Epidermal melanocyte (primary cell): ENCODE data around the gene ZDHHC22.
A peak's percentile ranks its signal among the peaks of the same experiment; 100 is the strongest.

Experiments used
- DNase-seq: peaks from one replicate; pipeline ENCODE4 v3.0.0; 2011; ENCODE audit warnings: low spot score; ENCODE audit not compliant: insufficient read length

Gene ZDHHC22

DNA sequence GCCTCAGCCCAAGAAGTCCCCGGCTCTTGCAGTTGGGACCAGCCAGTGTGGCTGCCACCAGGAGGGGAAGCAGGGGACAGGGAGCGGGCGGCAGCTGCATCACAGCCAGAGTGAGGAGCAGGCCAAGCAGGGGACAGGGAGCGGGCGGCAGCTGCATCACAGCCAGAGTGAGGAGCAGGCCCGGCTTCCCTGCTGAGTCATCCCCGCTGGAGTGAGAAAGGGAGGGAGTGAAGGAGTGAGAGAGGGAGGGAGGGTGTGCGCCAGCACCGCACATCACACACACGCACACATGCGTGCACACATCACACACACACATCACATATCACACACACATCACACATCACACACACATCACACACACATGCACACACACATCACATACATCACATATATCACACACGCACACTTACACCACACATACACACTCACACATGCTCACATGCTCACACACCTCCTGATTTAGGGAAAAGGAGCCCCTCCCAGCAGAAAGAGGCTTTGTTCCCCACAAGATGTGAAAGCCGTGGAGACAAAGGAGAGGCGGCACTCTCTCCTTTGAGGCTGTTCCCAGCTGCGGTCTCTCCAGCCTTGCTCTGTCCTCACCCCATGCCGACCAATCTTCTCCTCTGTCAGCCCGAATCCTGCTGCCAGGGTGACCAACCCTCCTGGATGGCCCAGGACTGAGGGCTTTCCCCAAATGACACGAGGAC is 16.7 kb upstream of the ZDHHC22 start:
- no peak for DNase-seq

DNA sequence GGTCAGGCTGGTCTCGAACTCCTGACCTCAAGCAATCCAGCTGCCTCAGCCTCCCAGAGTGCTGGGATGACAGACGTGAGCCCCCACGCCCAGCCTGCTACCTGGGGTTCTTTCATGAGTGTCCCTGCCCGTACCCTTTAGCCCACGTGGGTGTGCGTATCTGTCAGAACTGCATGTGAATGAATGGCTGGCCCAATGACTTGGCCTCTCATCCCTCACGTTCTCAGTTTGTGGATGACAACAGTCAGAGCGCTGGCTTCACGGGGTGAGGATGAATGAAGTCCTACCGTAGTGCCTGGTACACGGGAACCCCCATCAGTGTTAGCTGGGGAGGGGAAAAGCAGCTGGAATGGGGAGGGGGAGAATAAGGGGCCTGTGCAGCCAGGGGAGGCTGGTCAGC is 16.1 kb upstream of the ZDHHC22 start:
- DNase-seq, result no peak

DNA sequence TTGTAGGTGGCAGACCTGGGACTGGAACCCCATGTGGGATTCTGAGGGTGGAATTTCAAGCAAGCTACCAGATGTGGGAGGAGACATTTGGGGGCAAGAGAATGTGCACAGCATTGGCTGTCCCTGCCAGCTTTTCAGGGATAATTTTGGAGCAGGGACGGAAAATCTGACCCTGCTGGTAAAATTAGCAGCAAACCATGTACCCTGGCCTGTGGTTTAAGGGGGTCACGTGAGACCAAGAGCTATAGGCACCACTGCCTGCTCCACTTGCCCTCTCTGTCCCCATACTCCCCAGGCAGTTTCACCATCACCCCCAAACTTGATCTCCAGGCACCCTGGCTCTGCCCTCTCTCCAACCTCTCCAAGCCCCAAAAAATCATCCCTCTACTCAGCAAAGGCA is 13.5 kb upstream of the ZDHHC22 start:
- DNase-seq, result no peak

- no peak for DNase-seq
Measured at GRCh38 chr14:77154421-77154820, 12.8 kb upstream of the ZDHHC22 start.

GRCh38 chr14:77153802-77154201 is 12.2 kb upstream of the ZDHHC22 start:
- no peak for DNase-seq

GRCh38 chr14:77151918-77152588 is 10.5 kb upstream of the ZDHHC22 start:
- DNase-seq, result no peak

- no peak for DNase-seq
Measured at GRCh38 chr14:77151245-77151644, 9.7 kb upstream of the ZDHHC22 start.

GRCh38 chr14:77148510-77149231 is 7.1 kb upstream of the ZDHHC22 start:
- no peak for DNase-seq

DNA sequence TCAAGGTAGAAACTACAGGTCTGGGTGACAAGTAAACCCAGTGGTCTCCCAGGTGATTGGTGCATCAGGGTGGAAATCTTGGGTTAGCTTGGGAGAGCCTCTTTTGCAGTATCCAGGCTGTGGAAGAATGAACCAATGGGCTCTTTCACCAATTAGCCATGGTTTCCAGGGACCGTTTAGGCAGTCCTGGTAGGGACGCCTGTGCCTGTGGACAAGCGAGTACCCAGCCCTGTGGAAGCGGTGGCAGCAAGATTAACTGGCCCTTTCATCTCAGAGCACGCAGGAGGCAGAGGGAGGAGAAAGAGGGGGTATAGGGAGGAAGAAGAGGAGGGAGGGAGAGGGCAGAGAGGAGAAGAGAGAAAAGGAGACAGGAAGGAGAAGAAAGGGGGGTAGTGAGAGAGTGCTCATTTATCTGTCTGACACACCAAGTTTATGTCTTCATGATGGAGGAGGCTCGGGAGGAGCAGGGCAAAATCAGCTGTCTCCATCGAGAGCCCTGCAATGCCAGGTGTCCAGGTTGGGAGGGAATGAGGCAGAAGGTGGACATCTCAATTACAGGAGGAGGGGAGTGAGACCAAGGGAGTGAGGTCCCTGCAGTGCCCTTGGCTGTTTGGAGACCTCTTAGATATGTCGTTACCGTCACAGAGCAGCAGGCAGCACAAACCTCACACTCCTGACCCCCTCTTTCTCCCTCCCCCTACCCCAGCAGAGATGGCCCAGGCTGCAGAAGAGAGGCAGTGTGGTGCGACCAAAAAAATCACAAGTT is 4.6 kb upstream of the ZDHHC22 start:
- no peak for DNase-seq

- DNase-seq, result no peak
Measured at GRCh38 chr14:77144412-77145115, 3.0 kb upstream of the ZDHHC22 start.

- DNase-seq, result no peak
Measured at GRCh38 chr14:77143071-77143470, 1.5 kb upstream of the ZDHHC22 start.

DNA sequence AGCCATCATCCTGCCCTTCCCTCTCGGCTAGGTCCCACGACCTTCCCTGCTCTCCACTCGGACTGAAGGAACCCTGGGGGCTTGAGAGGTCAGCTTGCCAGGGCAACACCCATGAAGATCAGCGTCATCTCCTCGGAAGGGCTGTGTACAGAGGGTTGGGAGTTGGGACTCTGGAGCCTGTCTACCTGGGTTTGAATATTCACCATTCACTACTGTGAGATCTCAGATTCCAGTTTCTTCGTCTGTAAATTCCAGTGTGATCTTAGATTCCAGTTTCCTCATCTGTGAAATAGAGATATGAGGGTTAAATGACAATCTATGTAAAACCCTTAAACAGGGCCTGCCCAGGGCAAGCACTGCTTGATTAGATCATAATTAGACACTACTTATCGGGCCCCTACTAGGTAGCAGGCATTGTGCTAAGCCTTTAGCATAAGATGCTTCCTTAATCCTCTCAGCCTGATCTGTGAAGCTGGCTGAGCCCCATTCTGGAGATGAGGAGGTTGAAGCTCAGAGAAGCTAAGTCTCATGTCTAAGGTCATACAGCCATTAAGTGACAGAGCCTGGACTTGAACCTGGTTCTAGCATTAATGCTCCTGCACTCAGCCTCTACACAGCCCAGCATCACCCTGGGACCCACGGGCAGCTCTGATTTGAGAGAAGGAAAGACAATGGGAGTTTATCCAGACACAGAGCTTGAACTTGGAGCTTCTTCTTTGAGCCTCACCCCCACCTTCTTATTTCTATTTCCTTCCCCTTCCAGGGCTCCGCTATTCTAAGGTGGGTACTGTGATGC is 612 bp upstream of the ZDHHC22 start:
- no peak for DNase-seq

- DNase-seq, result no peak
Measured at GRCh38 chr14:77140359-77141213, 1.0 kb downstream of the ZDHHC22 start.

DNA sequence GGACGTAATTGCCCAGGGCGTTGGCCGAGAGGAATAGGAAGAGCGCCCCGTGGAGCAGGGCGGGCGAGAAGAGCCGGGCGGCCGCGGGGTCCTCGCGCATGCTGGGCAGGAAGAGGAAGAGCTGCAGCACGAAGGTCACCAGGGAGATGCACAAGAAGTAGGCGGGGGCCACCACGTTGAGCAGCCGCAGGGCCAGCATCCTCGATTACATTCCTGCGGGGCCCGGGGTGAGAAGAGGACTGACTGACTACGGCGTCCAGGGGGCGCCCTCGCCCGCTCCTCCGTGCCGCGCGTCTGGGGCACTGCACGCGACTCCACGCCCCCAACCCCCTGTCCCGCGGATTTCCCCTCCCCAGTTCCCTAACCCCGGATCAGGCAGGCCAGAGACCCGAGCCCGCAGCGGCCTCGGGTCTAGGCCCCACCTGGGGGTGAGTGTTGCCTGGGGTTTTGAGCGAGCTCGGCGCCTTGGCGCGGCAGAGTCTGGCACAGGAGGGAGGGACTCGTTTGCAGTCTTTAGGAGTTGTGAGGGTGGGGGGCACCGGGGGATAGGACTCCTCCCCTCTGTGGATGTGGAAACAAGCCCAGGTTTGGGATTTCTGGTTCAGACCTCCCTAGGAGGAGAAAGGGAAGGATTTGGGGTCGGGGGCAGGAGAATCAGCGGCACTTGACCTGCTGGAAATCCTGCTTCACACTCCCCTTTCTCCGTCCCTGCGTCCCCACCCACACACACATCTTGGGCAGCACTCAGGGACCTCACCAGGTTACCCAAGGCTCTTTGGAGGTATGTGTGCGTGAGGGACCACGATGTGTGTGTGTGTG is 1.8 kb downstream of the ZDHHC22 start:
- DNase-seq, result no peak

DNA sequence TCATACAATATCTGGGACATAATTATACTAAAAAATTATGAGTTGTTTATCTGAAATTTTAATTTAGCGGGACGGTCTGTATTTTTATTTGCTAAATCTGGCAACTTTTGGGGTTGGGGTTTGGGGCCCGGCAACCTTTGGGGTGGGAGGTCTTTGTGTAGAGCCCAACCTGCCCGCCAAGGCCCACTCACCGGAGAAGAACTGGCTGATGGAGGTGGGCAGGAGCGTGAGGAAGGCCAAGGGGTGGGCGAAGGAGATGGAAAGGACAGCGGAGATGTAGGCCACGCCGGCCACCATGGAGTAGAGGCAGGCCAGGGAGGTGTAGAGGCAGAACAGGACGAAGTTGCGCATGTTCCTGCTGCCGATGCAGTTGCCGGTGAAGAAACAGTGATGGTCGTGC is 2.6 kb downstream of the ZDHHC22 start:
- DNase-seq, result no peak

DNA sequence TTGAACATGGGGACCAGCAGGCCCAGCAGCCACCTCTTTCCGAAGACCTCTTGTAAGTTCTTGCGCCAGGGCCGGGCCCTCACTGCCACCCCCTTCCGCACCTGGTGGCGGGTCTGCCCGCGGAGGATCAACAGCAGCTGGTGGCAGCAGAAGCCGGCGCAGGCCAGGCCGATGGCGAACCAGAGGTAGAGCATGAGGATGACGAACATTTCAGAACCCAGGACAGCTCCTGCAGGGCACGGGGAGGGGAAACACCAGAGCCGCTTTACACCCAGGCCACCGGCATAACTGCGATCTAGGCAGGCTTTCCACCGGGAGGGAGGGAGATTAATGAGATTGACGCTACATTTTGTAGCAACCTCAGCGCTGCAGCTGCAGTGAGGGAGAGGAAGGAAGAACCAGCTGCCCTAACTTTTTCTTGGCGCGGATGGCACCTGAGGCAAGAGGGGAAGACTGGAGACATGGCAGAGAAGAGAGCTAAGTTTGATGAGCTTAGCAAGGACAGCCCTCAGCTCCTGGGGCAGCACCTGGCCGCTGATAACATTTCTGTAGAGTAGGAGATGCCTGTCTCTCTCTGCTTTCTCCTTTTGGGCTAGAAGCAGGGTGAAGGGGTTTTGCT is 7.8 kb downstream of the ZDHHC22 start:
- peak; percentile 67 for DNase-seq

DNA sequence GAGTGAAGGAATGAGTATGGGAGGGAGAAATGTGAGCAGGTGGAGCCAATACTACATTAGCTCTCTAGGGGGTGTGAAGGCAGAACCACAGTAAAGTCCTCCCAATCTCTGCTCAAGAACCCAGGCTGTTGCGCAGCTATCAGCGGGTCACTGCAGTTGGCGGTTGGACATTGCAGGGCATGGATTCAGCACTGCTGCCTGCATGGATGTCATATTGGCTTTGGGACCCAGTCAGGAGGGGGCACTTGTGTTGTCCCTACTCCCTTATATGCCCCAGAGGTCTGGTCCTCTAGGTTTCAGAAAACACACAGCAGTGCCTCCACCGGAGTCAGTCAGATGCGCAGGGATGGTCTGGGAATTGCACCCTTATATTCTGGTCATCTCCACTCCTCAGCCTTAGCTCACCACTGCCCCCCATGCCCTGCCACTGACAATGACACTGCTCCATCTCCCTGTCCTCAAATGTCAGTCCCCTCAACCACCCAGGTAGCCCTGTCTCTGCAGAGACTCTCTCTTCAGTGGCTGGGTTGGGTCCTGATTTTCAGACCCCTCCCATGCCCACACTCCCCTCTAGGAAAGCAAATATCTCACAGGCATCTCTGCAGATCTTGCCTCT is 9.6 kb downstream of the ZDHHC22 start:
- DNase-seq, result no peak

GRCh38 chr14:77131206-77131605 is 10.4 kb downstream of the ZDHHC22 start:
- no peak for DNase-seq
